Tibial nerve (tissue), 4 donors: ENCODE data around the gene FAM181A. TPM values are rescaled to one million over a fixed set of nuclear protein-coding genes. Genes with fewer than 3 reads are reported as not detected.

Source experiments
- DNase-seq, 2 donors: peaks; one replicate each; pipeline ENCODE4 v3.0.0-alpha.2; 2019; ENCODE audit warnings: low spot score in 2 of 2
- H3K27ac ChIP-seq, 4 donors: fragments of 200-600 bp; sonication (generic) in 3 of 4; one replicate each; pipeline ENCODE4 v1.5.1; 2017 to 2019; ENCODE audit warnings: mild to moderate bottlenecking in 1 of 4
- H3K27me3 ChIP-seq, 2 donors: fragments of 200-600 bp; sonication (generic) in 1 of 2; one replicate each; pipeline versions ENCODE4 v1.5.1 to v1.6.0; 2017 to 2019
- H3K36me3 ChIP-seq, 3 donors: fragments of 200-600 bp; sonication (generic); one replicate each; pipeline ENCODE4 v1.5.1; 2018 to 2019
- H3K4me1 ChIP-seq, 4 donors: fragments of 200-600 bp; sonication (generic) in 3 of 4; one replicate each; pipeline ENCODE4 v1.5.1; 2017 to 2019
- H3K4me3 ChIP-seq, 4 donors: fragments of 200-600 bp; sonication (generic) in 3 of 4; one replicate each; pipeline ENCODE4 v1.5.1; 2017 to 2019; ENCODE audit warnings: mild to moderate bottlenecking in 1 of 4, moderate library complexity in 1 of 4
- H3K9me3 ChIP-seq, 4 donors: fragments of 200-600 bp; sonication (generic) in 3 of 4; one replicate each; pipeline ENCODE4 v1.5.1; 2017 to 2019
- CTCF ChIP-seq, 5 experiments: fragments of 200-600 bp in 3 of 5; fragments of 450-650 bp in 2 of 5; sonication (generic) in 3 of 5; IDR thresholded peaks; one replicate each; pipeline ENCODE4 v1.5.1; 2016 to 2019; ENCODE audit warnings: antibody characterized with exemption in 5 of 5, mild to moderate bottlenecking in 3 of 5, moderate library complexity in 2 of 5
- EP300 ChIP-seq, 2 donors: sonication (generic); formaldehyde crosslinking; IDR thresholded peaks; one replicate each; pipeline ENCODE4 v1.6.1; 2017; ENCODE audit warnings: antibody characterized with exemption in 2 of 2, mild to moderate bottlenecking in 1 of 2
- POLR2A ChIP-seq, 2 donors: fragments of 450-650 bp; IDR thresholded peaks; one replicate each; pipeline ENCODE4 v1.6.1; 2017; ENCODE audit warnings: antibody characterized with exemption in 2 of 2, mild to moderate bottlenecking in 2 of 2, moderate library complexity in 2 of 2
- WGBS, 2 donors: methylation state at CpG; one replicate each; pipeline ENCODE4 v1.1.5; 2018; 5-methylcytosine and 5-hydroxymethylcytosine counted together
- total RNA-seq, 4 donors: library from RNA; depleted of rRNA; stranded (reverse); fragments of >200 nt; gene quantifications; one replicate each; pipeline ENCODE4 v1.1.0, GENCODE V29; 2016

Gene FAM181A
- total RNA-seq, 4 donors from 2014 or later, result not detected

- H3K9me3 ChIP-seq, result no peaks in the 10 kb centered on the region
- no peak for DNase-seq
- H3K36me3 ChIP-seq, result no peaks in the 10 kb centered on the region
- no peak overlapping the region for H3K4me3 ChIP-seq
- TF ChIP-seq POLR2A (IDR thresholded peaks at IDR 0.05) (no peak), CTCF (IDR thresholded peaks at IDR 0.05) (no peak), EP300 (IDR thresholded peaks at IDR 0.05) (no peak)
- H3K27ac ChIP-seq, result no peak overlapping the region
- WGBS, 2 donors, result 77 to 83% methylated on average over 9 to 11 of the region's 15 CpGs
- peaks cover 0 to 15% (median 3%) of the 10 kb centered on the region in 4 donors for H3K4me1 ChIP-seq
- H3K27me3 ChIP-seq, result no peaks in the 10 kb centered on the region
Measured at GRCh38 chr14:93891756-93892504, 35.2 kb upstream of the FAM181A start.

- no peak overlapping the region for H3K4me3 ChIP-seq
- 66 to 68% methylated on average over 5 of the region's 5 CpGs for WGBS, 2 donors
- H3K4me1 ChIP-seq, result peaks cover 0 to 15% (median 3%) of the 10 kb centered on the region in 4 donors
- TF ChIP-seq CTCF (IDR thresholded peaks at IDR 0.05) (no peak), EP300 (IDR thresholded peaks at IDR 0.05) (no peak), POLR2A (IDR thresholded peaks at IDR 0.05) (no peak)
- no peaks in the 10 kb centered on the region for H3K36me3 ChIP-seq
- DNase-seq, result no peak
- H3K27ac ChIP-seq, result no peak overlapping the region
- H3K9me3 ChIP-seq, result no peaks in the 10 kb centered on the region
- H3K27me3 ChIP-seq, result no peaks in the 10 kb centered on the region
Measured at GRCh38 chr14:93892505-93892839, 34.7 kb upstream of the FAM181A start.

- Histone ChIP-seq H3K36me3 (no peaks in the 10 kb centered on the region), H3K4me1 (peaks cover 0 to 15% (median 3%) of the 10 kb centered on the region in 4 donors), H3K9me3 (no peaks in the 10 kb centered on the region), H3K27me3 (no peaks in the 10 kb centered on the region), H3K4me3 (no peak overlapping the region), H3K27ac (peak overlapping the region in 2 of 4 donors; percentile 5 to 46)
- TF ChIP-seq POLR2A (IDR thresholded peaks at IDR 0.05), result no peak
- no peak for TF ChIP-seq EP300 (IDR thresholded peaks at IDR 0.05)
- peak; percentile 88 to 99 (median 98) for TF ChIP-seq CTCF (IDR thresholded peaks at IDR 0.05)
- WGBS, 2 donors, result 27 to 30% methylated on average over 13 of the region's 13 CpGs
- DNase-seq, result peak; percentile 63 to 84
Measured at GRCh38 chr14:93892923-93893558, 34.1 kb upstream of the FAM181A start.

GRCh38 chr14:93893661-93894261 is 33.4 kb upstream of the FAM181A start:
- no peaks in the 10 kb centered on the region for H3K27me3 ChIP-seq
- peak overlapping the region in 2 of 4 donors; percentile 5 to 46 for H3K27ac ChIP-seq
- H3K4me3 ChIP-seq, result no peak overlapping the region
- H3K9me3 ChIP-seq, result no peaks in the 10 kb centered on the region
- 58 to 60% methylated on average over 12 of the region's 12 CpGs for WGBS, 2 donors
- no peak for DNase-seq
- no peak for TF ChIP-seq CTCF (IDR thresholded peaks at IDR 0.05)
- no peak for TF ChIP-seq EP300 (IDR thresholded peaks at IDR 0.05)
- no peak for TF ChIP-seq POLR2A (IDR thresholded peaks at IDR 0.05)
- H3K4me1 ChIP-seq, result peaks cover 0 to 15% (median 3%) of the 10 kb centered on the region in 4 donors
- H3K36me3 ChIP-seq, result no peaks in the 10 kb centered on the region
